Colon (tissue), 2 donors: ENCODE data around the gene ARID4B.
"Not testable (repeated sequence)": the region's sequence is repeated elsewhere in the genome, so short reads cannot be mapped to it uniquely, and the experiment has no call there.

ENCODE experiments used
- FAIRE-seq: peaks from 2 replicates; lab custom pipeline; 2012; peaks lifted over from hg19 to GRCh38; lab: Jason Lieb, UNC
- donor health status: control.
- donor health status: control.

ARID4B gene

DNA sequence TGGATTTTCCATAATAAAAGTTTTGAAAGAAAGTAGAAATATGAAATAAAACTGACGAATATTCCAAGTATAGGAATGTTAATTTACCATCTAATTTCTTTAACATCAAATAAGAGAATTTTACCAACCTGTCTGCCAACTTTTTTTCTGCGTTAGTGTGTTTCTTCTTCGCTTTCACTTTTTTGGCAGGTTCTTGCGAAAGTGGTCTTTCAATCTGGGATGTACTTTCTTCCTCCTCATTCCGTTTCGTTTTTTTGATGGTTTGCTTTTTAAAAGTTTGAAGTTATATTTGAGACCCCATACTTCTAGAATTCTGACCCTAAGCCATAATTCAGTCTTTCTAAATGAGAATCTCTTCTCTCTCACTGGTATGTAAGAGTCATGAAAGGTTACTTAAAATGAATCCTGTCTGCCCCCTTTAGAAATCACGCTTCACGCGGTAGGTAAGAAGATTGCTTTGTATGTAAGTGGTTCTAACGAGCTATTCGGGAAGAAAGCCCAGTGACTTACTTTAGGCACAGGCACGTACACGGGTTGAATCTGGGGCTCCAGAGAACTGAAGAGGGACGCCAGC lies 167.5 kb downstream of the ARID4B start:
- FAIRE-seq, result no peak

- not testable (repeated sequence) for FAIRE-seq
These were observed 168.0 kb downstream of the ARID4B start for GRCh38 chr1:235159930-235160329.

DNA sequence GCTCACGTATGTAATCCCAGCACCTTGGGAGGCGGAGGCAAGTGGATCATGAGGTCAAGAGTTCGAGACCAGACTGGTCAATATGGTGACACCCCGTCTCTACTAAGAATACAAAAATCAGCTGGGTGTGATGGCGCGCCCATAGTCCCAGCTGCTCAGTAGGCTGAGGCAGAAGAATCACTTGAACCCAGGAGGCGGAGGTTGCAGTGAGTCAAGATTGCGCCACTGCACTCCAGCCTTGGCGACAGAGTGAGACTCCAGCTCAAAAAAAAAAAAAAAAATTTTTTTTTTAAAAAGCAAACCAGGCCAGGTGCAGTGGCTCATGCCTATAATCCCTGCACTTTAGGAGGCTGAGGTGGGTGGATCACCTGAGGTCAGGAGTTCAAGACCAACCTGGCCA lies 168.7 kb downstream of the ARID4B start:
- FAIRE-seq, result not testable (repeated sequence)

DNA sequence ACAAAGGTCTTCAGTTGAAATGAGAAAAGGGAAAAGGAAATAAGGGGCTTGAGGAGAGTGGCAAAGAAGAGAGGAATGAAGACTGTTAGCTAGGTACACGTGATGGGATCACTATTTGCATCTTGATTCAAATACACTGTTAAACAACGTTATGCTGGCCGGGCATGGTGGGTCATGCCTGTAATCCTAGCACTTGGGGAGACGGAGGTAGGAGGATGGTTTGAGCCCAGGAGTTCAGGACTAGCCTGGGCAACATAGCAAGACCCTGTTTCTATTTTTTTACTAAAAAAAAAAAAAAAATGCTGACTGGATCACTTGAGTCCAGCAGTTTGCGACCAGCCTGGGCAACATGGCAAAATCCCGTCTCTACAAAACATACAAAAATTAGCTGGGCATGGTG lies 169.3 kb downstream of the ARID4B start:
- FAIRE-seq, result no peak

DNA sequence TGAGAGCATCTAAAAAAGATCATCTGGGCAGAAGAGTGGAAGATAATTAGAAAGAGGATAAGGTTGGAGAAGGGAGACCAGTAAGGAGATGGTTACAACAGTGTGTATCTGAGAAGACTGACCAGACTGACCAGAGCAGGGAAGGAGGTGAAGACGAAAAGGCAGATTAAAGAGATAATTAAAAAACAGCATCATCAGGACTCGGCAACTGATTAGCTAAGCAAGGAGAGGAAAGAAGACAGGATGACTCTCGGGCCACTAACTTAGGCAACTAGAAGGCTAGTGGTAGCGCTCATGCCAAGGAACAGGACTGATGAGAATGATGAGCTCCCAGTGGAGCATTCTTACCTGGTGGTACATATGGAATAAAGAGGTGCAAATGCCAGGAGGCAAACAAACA lies 170.8 kb downstream of the ARID4B start:
- no peak for FAIRE-seq

- no peak for FAIRE-seq
These were observed 171.2 kb downstream of the ARID4B start for GRCh38 chr1:235156740-235157139.

- no peak for FAIRE-seq
These were observed 171.7 kb downstream of the ARID4B start for GRCh38 chr1:235156265-235156664.

GRCh38 chr1:235152235-235152634 lies 175.7 kb downstream of the ARID4B start:
- FAIRE-seq, result no peak

DNA sequence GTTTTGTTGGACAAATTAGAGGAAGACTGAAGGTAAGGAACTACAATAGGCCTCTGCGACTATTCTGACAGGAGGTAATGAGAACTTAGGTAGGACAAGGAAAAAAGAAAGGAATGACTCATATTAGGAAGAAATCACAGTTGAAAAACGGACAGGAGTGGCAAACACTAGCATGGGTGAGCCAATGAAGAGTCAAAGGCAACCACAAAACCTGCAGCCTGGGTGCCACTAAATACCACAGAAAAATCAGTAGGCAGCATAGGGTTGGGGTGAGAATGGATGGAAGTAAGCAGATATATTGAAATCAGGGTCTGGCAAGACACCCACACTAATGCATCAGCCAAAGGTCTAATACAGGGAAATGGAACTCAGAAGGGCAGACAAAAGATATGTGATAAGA lies 176.9 kb downstream of the ARID4B start:
- FAIRE-seq, result no peak

DNA sequence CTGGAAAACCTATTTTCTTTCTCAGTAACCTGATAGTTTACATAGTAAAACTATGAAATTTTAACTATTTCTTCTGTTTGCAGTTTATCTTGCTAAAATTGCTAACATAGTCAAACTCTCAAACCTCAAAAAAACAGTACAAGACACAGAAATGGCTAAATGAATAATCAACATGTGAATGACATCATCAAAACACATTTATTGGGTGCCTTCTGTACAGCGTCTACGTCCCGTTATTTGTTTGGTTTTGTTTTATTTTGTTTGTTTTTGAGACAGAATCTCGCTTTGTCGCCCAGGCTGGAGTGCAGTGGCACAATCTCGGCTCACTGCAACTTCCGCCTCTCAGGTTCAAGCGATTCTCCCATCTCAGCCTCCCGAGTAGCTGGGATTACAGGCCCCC lies 178.2 kb downstream of the ARID4B start:
- no peak for FAIRE-seq

GRCh38 chr1:235147269-235147668 lies 180.7 kb downstream of the ARID4B start:
- FAIRE-seq, result no peak

- no peak for FAIRE-seq
These were observed 182.3 kb downstream of the ARID4B start for GRCh38 chr1:235145639-235146038.

GRCh38 chr1:235142991-235143390 lies 185.0 kb downstream of the ARID4B start:
- FAIRE-seq, result no peak

GRCh38 chr1:235139315-235139714 lies 188.7 kb downstream of the ARID4B start:
- FAIRE-seq, result no peak

- no peak for FAIRE-seq
These were observed 189.2 kb downstream of the ARID4B start for GRCh38 chr1:235138821-235139220.

DNA sequence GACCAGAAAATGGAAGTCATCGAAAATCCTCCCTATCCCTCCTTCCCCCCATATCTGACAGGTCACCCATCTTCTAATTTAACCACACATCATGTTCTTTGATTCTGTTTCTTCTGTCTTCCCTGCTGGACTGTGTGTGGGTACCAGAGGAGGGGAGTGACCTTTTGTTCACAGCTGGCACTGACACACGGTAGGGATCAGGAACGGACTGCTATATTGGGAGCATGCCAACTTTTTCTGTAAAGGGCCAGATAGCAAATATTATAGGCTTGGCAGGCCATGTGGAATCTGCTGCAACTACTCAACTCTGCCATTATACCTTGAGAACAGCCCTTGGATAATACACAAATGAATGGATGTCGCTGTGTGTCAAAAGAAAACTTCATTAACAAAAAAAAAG lies 191.9 kb downstream of the ARID4B start:
- no peak for FAIRE-seq

- no peak for FAIRE-seq
These were observed 193.8 kb downstream of the ARID4B start for GRCh38 chr1:235134171-235134570.

GRCh38 chr1:235133086-235133485 lies 194.9 kb downstream of the ARID4B start:
- no peak for FAIRE-seq

DNA sequence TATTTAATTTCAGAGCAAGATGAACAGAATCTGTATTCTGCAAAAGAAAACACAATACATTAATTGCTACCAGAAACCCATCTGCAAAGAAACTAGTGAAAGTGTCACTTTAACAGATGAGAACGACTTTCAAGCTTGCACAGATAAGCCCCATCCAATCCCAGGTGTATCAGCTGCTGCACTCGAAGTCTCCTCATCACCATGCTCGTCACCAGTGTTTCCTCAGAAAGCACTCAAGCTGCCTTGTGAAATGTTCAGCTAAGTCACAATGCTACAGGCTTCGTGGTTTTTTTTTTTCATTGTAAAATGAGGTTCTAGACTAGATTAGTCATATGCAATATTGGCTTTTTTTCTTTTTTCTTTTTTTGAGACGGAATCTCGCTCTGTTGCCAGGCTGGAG lies 196.0 kb downstream of the ARID4B start:
- no peak for FAIRE-seq

DNA sequence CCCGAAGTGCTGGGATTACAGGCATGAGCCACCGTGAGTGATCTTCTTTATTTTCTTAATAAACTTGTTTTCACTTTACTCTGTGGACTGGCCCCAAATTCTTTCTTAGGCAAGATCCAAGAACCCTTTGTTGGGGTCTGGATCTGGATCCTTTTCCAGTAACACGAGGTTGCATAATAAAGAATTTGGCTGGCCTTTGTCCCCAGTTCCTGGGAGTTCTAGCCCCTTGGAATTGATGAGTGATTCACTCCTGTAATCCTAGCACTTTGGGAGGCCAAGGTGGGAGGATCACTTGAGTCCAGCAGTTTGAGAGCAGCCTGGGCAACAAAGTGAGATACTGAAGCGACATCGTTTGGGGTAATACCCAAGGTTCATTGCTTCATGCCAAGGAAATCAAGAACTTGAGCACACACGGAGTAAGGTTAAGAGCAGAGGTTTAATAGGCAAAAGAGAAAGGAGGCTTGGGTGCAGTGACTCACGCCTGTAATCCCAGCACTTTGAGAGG lies 197.2 kb downstream of the ARID4B start:
- no peak for FAIRE-seq

- FAIRE-seq, result no peak
These were observed 198.0 kb downstream of the ARID4B start for GRCh38 chr1:235129774-235130570.

- no peak for FAIRE-seq
These were observed 199.3 kb downstream of the ARID4B start, which contains the start of gene TOMM20 for GRCh38 chr1:235128456-235129328. Gene TOMM20, minus strand, starts transcription at chr1:235128837. Its CDS starts 122 bp downstream, at chr1:235128715.
